AG09309 (cell line): ENCODE data around the gene CCNG2.
A peak's percentile ranks its signal among the peaks of the same experiment; 100 is the strongest.

Experiments used
- DNase-seq: peaks from one replicate; pipeline ENCODE4 v3.0.0-alpha.2; 2010; ENCODE audit warnings: low read depth
- H3K4me3 ChIP-seq: 2 replicates; pipeline ENCODE4 v1.5.1; 2011; ENCODE audit warnings: mild to moderate bottlenecking, low read depth, low read length, moderate library complexity; ENCODE audit not compliant: control insufficient read depth
- CTCF ChIP-seq: IDR thresholded peaks from 2 replicates; pipeline ENCODE4 v1.5.1; 2011; ENCODE audit warnings: mild to moderate bottlenecking, low read depth, low read length, inconsistent platforms; ENCODE audit not compliant: insufficient read depth, control insufficient read depth; ENCODE audit errors: missing control alignments

Gene CCNG2

GRCh38 chr4:77202491-77202890 is 45.5 kb downstream of the CCNG2 start:
- TF ChIP-seq CTCF: no peak
- no peak for DNase-seq
- H3K4me3 ChIP-seq: no peak overlapping the region

GRCh38 chr4:77203380-77204197 is 46.6 kb downstream of the CCNG2 start:
- peak; percentile 79 for TF ChIP-seq CTCF
- no peak overlapping the region for H3K4me3 ChIP-seq

GRCh38 chr4:77204621-77205020 is 47.6 kb downstream of the CCNG2 start:
- DNase-seq: no peak
- H3K4me3 ChIP-seq: no peak overlapping the region
- TF ChIP-seq CTCF: no peak

More at GRCh38 chr4:77203380-77204197, 46.6 kb downstream of the CCNG2 start:
- DNase-seq: peak; percentile 54

GRCh38 chr4:77209012-77209411 is 52.0 kb downstream of the CCNG2 start:
- TF ChIP-seq CTCF: no peak

GRCh38 chr4:77209936-77210335 is 52.9 kb downstream of the CCNG2 start:
- DNase-seq: no peak
- no peak overlapping the region for H3K4me3 ChIP-seq
- TF ChIP-seq CTCF: no peak

More at GRCh38 chr4:77209012-77209411, 52.0 kb downstream of the CCNG2 start:
- DNase-seq: no peak
- no peak overlapping the region for H3K4me3 ChIP-seq

- DNase-seq: no peak
- no peak for TF ChIP-seq CTCF
- no peak overlapping the region for H3K4me3 ChIP-seq
Observed at GRCh38 chr4:77215107-77215506, 58.1 kb downstream of the CCNG2 start.
